HG03139 (cell line): ENCODE data around the gene RNF43.
"Not testable (repeated sequence)": the region's sequence is repeated elsewhere in the genome, so short reads cannot be mapped to it uniquely, and the experiment has no call there.

Source experiments
- ATAC-seq: cut with Tn5 transposase; IDR thresholded peaks from one replicate; pipeline ENCODE4 v1.9.1; 2021; ENCODE audit not compliant: unreplicated experiment

Gene RNF43

DNA sequence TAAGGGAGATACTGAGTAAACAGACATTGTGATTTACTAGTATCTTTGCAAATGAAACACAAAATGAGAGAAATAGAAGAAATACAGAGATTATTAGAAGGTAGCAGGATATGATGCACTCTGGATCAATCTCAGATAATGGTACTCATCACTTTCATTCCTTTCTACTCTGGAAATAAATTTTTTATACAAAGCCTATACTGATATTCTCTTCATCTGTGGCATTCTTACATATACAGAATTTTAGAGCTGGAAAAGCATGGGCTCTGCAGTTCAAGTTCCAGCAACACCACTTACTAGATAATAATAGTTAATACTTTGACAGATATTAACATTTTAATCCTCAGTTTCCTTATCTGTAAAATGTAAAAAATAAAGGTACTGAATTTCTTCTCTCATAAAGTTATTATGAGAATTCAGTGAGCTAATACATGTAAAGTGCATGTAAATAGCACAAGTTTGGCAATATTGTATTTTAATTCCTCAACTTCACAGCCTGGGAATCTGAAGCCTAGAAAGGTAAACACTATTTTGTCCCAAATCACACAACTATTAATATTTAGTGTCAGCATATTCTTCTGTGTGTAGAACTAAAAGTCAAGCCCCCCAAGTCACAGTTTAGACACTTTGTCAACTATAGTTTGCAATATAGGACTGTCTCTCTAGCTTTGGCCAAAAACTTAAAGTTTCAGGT is 6.5 kb downstream of the RNF43 start:
- no peak for ATAC-seq

DNA sequence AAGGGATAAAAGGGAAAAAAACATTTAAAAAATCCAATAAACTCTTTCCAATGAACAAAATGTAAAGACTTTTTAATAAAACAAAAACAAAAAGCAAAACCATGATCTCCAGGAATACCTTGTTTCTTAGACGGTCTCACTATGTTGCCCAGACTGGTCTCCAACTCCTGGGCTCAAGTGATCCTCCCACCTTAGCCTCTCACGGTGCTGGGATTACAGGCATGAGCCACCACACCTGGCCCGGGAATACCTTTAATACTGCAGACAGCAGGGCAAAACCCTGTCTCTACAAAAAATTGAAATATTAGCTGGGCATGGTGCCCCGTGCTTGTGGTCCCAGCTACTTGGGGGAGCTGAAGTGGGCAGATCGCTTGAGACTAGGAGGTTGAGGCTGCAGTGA is 7.9 kb downstream of the RNF43 start:
- no peak for ATAC-seq

DNA sequence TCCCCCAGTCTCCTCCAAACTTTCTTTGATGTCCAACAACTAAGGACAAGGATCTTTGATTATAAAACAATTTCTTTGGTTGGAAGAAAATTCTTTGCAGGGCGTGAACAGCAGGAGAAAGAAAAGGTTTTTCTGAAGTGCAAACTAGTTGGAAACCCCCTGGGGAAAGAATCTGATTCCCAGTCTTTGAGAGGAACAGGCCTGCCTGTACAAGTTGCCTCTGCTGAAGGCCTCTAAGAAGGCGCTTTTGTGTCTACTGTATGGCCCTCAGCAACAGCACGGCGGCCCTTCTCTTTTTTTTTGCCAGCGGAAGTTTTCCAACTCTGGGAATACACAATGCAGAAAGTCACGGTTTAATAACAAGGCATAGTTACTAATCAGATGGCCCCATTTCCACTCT is 14.0 kb downstream of the RNF43 start:
- no peak for ATAC-seq

DNA sequence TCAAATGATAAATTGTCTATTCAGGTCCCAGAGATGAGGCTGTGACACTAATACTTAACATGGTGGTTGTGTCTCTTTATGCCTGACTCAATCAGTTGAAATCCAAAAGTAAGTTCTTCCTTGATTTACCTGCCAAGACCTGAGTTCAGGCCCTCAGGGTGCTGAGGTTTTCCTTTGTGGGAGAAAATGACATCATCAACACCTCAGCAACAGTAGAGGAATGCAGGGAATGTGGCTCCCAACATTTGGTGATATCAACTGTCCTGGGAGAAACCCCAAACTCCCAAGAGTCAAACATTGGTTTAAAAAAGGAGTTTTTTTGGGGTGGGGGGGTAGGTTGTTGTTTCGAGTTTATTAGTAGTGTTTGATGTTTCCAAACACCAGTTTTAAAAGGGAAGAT is 14.7 kb downstream of the RNF43 start:
- no peak for ATAC-seq

DNA sequence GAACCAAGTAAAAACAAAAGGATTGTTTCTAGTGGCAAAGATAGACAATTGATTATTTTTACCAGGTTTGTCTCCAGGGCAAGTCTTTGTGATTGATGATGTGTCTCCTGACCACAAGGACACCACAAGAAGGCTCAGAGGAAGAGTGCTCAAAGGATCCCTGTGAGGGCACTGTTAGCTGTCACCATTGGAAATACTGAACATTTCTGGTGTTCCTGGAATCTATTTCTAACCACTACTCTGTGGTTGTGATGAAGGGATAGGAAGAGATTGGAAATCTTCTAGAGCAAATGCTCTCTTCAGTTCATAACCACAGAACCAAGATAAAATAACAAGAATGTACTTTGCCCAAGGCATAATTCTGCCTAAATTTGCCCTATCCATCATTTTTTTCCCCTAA is 15.3 kb downstream of the RNF43 start:
- ATAC-seq = no peak

DNA sequence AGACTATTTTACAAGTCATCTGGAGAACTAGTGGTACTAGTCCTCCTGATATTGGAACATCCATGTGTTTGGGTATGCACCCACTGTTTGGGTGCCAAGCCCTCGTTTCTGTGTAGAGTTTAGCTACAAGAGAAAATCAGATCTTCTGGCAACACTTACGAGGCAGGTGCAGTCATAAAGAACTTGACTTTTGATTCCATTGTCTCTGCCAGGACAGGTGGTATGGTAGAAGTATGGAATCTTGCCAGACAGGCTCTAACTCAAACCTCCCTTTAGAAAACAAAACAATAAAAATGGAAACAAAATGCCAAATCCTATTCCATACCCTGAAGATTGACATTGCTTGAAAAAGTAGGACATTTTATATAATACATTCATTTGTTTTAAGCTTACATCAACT is 16.0 kb downstream of the RNF43 start:
- no peak for ATAC-seq

DNA sequence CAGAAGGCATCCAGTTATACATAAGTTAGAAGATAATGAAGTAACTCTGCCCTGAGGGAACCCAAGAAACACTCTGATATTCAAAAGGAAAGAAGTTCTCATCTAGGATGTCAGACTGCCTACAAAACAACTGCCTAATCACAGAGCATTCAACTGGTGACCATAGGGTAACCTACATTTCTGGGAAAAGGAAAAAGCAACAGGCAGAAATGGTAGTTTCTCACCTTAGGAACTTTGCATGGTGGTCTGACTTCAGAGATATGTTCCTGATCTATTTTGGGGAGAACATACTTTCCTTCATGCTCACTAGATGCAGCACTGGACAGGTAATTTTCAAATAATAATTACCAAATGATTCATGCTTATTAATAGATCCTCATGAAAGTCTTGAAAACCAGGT is 16.5 kb downstream of the RNF43 start:
- no peak for ATAC-seq

DNA sequence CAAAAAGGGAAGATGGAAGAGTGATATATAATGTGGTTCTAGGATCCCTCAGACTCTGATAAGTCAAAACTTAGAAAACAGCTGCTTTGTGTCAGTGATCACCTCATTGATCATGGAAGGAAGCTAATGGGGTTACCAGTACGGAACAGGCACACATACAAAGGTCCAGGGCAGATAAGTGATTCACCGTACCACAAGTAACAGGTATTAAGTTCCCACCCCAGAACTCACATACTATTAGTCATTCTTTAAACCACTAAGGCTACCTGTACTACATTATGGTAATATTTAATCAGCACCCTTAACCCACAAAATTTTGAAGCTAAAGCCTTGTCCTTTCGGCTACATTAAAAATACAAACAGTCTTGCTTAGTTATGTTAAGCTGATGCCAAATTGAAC is 17.4 kb downstream of the RNF43 start:
- ATAC-seq = no peak

DNA sequence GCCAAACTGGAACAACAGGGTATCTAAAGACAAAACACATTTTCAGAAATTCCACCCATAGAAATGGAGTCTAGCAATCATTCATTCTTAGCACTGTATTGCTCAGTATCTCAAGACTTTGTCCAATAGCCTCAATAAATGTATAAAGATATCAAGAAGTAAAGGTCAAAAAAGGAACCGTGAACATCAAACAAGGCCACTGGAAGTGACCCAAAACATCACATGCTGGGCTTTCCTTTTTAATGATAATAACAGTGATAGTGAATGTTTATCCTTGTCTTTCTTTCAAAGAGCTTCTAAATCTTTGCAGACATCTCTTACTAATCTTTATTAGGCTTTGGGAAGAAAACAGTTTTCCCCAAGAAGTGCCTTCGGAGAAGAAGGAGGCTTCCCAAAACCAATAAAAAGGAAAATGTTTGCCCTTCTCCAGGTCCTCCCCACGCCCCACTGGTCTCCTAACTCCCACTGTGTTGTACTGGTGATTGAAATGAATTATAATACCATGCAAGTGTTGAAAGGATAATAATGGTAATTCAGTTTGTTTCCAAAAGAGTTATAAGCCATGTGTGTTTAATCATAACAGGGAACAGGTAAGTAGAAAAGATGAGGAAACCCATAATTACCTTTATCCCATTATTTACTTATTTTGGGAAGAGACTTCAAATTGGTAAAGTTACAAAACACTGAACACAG is 18.6 kb downstream of the RNF43 start:
- ATAC-seq = no peak

DNA sequence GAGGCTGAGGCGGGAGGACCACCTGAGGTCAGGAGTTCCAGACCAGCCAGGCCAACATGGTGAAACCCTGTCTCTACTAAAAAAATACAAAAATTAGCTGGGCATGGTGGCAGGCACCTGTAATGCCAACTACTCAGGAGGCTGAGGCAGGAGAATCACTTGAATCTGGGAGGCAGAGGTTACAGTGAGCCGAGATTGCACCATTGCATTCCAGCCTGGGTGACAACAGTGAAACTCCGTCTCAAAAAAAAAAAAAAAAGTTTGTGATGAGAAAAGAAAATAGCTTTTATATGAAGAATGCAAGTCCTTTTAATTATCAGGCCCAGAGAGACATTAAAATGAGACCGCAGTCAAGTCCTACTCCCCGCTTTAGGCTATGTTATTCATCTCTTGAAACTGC is 19.9 kb downstream of the RNF43 start:
- ATAC-seq = not testable (repeated sequence)

DNA sequence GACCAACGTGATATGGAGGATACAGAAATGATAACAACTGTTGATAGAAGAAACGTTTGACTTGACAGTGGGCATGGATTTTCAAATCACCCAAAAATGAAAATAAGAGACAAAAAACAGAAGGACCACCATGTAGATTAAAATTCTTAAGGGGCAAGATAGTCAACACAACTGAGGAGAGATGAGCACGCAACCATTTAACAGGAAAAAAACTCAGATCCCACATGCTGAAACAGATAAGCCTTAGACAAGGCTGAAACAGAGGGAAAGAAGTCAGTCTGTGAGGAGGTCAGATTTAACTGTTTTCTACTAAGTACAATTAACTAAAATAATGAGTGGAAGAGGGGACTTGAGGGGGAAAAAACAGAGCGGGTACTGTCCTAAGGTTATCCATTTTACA is 21.2 kb downstream of the RNF43 start:
- ATAC-seq = no peak

DNA sequence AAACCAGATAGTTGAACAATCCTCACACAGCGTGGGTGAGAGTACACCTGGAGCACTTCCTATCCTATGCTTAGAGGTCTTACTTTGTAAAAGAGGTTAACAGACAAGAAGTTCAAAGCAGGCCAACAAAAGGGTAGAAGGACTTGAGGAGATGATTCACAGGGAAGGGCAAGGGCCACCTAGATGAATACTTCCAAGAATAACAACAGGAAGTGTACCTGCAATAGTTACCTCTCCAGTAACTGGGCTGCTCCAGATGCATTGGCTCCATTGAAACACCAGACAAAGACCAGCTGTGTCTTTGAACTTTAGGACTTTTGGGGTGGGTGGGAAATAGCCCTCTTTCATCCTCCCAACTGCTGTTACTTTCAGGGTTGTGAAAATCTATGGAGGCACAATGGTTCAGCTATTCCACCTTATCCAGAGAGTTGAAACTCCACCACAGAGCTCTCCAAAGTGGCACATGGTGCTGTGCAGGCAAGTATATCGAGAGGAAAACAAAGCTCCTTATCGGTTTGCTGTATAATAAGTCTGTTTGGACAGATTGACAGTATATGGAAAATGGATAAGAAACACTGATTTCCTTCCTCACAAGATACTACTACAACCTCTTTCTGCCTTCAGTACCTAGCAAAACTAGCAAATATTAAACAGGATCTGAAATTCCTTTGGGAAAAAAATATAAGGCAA is 22.7 kb downstream of the RNF43 start:
- ATAC-seq = no peak

DNA sequence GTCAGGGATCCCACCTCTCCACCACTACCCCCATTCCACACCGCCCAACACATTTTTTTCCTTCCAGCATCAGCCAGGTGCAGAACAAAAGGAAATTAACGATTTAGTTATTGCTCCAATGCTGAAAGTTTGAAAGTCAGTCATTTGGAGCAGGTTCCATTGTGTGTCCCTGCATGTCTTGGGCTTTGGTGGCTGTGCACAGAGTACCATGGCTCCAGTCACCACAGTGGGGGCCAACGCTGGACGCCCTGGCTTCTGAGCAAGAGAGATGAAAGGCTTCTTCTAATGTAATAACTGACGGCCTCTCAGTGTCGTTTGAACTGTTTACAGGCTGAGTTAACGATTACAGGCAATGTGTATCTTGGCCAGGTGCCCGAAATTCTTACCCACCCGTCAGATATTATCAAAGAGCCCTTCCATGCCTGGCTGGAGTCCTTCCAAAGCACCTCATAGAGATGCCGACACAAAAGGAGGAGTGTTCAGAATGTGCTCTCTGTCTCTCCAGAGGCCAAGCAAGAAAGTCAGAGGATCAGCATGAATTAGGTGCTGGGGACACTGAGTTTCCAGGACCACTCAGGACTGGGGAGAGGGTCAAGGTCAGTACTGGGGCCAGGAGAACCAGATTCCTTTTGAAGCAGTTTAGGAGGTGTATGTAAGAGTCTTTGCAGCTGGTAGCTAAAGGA is 25.9 kb downstream of the RNF43 start:
- no peak for ATAC-seq

DNA sequence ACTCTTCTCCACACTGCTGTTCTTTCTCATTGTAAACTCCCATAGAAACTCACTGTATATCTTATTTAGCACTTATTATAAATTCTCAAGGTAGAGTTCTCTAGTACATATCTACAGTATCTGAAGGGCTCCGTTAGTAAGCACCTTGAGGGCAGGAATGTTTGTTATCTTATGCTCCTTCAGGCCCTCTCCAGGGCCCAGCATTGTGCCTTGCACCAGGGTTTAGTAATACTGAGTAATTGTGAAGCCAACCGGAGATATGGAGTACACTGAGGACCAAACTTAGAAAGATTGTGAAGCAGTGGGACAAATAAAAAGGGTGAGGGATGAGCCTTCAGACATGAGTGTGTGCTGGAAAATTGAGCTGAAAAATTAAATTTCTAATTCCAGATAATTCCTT is 26.4 kb downstream of the RNF43 start:
- no peak for ATAC-seq

DNA sequence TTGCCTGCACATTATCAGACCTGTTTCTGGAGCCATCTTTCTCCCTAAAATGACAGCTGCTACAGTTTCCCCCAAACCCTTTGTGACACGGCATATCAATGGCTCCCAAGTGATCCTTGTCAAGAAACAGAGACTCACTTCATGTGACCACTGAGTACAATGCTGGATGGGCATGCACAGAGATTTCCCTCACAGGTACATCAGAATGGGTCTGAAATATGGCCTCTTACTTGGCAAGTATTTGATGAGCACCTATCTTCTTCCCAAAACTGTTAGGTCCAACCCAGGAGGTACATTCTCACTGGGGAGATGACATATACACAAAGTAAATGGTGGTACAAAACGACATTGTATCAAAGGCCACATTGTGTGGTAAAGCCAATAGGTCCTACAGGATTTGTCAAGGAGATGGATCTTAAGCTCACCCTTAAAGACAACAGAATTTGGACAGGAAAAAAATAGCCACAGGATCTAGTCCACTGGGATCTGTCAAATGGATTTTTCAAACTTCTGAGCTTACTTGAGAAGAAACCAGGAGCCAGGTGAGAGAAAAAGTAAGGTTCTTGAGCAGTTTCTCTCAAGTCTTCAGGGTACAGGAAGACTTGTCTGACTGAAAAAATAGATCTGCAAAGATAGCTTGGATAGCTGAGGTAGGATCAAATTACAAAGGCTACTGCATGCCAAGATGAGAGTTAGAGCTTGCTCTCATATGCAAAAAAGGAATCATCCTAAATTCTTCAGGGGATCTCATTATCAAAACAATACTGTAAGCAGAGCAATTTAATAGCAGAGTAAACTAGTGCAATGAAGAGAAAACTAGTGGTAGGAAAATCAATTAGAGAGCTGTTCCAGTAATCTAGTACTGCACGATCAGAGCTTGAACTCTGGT is 28.8 kb downstream of the RNF43 start:
- no peak for ATAC-seq

DNA sequence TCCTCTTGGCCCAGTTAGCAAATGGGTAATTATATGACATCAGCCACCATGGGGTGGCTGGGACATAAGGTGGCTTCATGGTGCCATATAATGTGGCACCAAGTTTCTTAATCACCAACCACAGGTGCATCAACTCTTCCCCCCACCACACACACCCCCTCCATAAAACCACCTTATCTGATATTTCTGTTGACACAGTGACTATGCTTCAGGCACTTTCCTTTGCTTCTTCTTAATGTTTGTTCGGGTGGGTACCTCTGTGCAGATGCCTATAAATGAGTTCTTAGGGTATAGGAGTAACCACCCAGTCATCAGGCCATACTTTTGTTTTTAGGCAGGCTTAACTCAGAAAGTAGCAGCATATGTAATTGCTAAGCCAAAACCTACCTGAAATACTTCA is 29.5 kb downstream of the RNF43 start:
- no peak for ATAC-seq

DNA sequence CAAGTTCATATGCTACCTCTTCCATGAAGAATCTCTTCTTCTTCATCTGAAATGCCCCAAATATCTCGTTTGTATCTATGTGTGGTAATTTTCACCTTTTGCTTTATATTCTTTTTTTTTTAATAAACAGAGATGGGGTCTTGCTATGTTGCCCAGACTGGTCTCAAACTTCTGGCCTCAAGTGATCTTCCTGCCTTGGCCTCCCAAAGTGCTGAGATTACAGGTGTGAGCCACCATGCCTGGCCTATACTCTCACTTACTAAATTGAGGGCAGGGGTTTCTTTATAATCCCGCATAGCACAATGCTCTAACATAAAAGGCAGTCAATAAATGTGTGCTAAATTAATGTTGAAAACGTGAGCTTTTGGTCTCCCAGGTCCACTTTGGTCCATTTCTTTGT is 30.6 kb downstream of the RNF43 start:
- no peak for ATAC-seq

DNA sequence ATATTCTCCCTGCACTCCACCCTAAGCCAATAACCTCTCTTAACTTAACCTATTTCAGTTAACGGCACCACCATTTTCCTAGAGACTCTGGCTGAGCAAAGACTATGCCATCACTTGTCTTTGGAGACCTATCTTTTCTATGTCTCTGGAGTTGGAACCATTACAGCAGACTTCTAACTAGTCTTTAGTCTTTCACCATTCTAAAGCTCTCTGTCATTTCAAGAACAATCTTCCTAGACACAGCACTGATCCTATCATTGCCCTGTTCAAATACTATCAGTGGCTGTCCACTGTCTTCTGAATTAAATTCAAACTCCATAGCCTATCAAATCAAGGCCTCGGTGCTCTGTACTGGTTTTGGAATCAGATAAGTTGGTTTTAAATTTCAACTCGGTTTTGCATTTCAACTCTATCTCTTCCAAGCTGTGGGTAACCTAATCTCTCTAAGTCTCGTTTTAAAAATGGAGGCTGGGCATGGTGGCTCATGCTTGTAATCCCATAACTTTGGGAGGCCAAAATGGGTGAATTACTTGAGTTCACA is 31.9 kb downstream of the RNF43 start:
- no peak for ATAC-seq

DNA sequence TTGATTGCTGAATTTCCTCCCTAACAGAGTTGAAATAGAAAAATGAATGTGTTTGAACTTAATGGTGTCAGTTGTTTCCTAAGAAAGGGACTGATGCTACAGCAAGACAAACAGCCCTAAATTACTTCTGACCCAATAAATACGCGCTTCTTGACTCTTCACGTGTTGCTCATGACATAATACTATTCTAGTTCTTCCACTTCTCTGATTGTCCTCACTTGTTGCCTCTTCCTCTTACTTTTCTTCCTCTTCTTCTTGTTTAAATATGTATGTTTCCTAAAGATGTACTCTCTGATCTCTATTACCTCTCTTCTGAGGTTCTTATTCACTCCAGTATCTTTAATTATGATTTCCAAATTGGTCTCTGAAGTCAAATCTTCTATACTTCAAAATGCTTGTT is 32.4 kb downstream of the RNF43 start:
- no peak for ATAC-seq

DNA sequence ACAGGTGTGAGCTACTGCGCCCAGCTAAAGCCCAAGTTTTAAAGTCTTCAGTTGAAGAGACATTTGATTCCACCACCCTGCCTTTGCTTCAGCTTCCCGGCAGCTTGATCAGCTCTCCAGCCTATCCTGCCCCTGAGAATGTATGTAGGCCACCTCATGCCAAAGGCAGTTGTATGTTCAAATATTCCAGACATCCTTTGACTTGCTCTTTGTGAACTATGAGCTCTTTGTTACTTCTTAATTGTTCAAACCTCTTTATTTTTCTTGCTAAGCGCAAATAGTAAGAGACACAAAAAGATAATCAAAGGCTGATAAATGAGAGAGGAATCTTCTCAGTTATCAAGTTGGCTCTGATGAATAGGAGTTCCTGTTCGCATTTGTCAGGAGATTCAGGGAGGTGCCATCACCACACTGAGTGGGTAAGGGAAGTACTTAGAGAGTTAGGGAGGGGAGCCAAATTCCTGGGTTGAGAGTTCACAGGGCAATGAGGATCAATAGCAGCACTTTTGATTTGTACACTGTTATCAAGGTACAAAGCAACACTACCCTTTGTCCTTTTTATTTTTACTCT is 33.4 kb downstream of the RNF43 start:
- no peak for ATAC-seq
